ENCODE data around the gene RNASEH2B.

GRCh38 chr13:50901701-50902100 lies 7.9 kb upstream of the RNASEH2B start:
- TF ChIP-seq, protein P1, sequence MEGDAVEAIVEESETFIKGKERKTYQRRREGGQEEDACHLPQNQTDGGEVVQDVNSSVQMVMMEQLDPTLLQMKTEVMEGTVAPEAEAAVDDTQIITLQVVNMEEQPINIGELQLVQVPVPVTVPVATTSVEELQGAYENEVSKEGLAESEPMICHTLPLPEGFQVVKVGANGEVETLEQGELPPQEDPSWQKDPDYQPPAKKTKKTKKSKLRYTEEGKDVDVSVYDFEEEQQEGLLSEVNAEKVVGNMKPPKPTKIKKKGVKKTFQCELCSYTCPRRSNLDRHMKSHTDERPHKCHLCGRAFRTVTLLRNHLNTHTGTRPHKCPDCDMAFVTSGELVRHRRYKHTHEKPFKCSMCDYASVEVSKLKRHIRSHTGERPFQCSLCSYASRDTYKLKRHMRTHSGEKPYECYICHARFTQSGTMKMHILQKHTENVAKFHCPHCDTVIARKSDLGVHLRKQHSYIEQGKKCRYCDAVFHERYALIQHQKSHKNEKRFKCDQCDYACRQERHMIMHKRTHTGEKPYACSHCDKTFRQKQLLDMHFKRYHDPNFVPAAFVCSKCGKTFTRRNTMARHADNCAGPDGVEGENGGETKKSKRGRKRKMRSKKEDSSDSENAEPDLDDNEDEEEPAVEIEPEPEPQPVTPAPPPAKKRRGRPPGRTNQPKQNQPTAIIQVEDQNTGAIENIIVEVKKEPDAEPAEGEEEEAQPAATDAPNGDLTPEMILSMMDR (IDR thresholded peaks at IDR 0.05), result no peak
- TF ChIP-seq POLR2A (IDR thresholded peaks at IDR 0.05), result no peak
- no peak for TF ChIP-seq POLR2AphosphoS5 (IDR thresholded peaks at IDR 0.05)

All from breast epithelium (tissue), 3 donors.